Measurements from ENCODE around the gene SLC16A6. TPM values are rescaled to one million over a fixed set of nuclear protein-coding genes. Genes with fewer than 3 reads are reported as not detected.
"Not testable (repeated sequence)": the region's sequence is repeated elsewhere in the genome, so short reads cannot be mapped to it uniquely, and the experiment has no call there.

SLC16A6 gene
- total RNA-seq, 2 donors from 2014 or later: 0.64 to 5.5 TPM

- H3K4me1 Mint-ChIP-seq: peaks cover 21% of the 10 kb centered on the region
- no peaks in the 10 kb centered on the region for H3K27me3 Mint-ChIP-seq
- peak overlapping the region; percentile 58 for H3K27ac Mint-ChIP-seq
- H3K36me3 Mint-ChIP-seq (ENCODE audit: low read depth): no peaks in the 10 kb centered on the region
- H3K9me3 Mint-ChIP-seq: no peaks in the 10 kb centered on the region
- ATAC-seq (replicated peaks): no peak
- peak overlapping the region; percentile 97 for H3K4me3 Mint-ChIP-seq
Observed at GRCh38 chr17:68288804-68289203, 2.1 kb downstream of the SLC16A6 start.

DNA sequence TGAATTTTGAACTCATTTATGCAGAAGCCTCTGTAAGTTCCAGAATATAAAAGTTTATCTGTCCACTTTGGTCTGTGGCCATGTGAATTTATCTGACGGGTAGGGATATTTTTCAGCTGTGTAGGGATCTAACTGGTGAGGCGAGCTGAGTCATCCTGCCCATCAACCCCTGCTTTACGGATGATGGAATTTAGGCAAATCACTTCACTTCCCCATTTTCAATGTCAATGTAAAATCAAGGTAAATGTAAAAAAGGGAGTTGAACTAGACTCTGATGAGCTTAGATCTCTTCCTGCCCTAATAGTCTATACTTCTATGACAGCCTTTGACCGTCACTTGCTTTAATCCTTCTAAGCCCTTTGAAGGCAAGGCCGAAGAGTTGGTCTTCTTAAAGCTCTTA lies 2.6 kb downstream of the SLC16A6 start:
- Mint-ChIP-seq H3K36me3 (ENCODE audit: low read depth) (no peaks in the 10 kb centered on the region), H3K9me3 (no peaks in the 10 kb centered on the region), H3K27me3 (no peaks in the 10 kb centered on the region), H3K27ac (peak overlapping the region; percentile 58), H3K4me1 (peaks cover 21% of the 10 kb centered on the region), H3K4me3 (peak overlapping the region; percentile 97)
- ATAC-seq (replicated peaks): no peak

GRCh38 chr17:68281965-68282364 lies 9.0 kb downstream of the SLC16A6 start:
- not testable (repeated sequence) for H3K4me1 Mint-ChIP-seq; H3K9me3 Mint-ChIP-seq; H3K27me3 Mint-ChIP-seq; H3K4me3 Mint-ChIP-seq; ATAC-seq (replicated peaks)
- Mint-ChIP-seq H3K27ac (peak overlapping the region; percentile 30), H3K36me3 (ENCODE audit: low read depth) (peaks cover 28% of the 10 kb centered on the region)

GRCh38 chr17:68277807-68278206 lies 13.1 kb downstream of the SLC16A6 start:
- no peak for ATAC-seq (replicated peaks)
- H3K36me3 Mint-ChIP-seq (ENCODE audit: low read depth): peaks cover 49% of the 10 kb centered on the region
- H3K27me3 Mint-ChIP-seq: no peaks in the 10 kb centered on the region
- H3K4me3 Mint-ChIP-seq: no peak overlapping the region
- peaks cover 4% of the 10 kb centered on the region for H3K4me1 Mint-ChIP-seq
- H3K9me3 Mint-ChIP-seq: no peaks in the 10 kb centered on the region
- no peak overlapping the region for H3K27ac Mint-ChIP-seq

GRCh38 chr17:68276339-68276738 lies 14.6 kb downstream of the SLC16A6 start:
- H3K4me1 Mint-ChIP-seq: not testable (repeated sequence)

DNA sequence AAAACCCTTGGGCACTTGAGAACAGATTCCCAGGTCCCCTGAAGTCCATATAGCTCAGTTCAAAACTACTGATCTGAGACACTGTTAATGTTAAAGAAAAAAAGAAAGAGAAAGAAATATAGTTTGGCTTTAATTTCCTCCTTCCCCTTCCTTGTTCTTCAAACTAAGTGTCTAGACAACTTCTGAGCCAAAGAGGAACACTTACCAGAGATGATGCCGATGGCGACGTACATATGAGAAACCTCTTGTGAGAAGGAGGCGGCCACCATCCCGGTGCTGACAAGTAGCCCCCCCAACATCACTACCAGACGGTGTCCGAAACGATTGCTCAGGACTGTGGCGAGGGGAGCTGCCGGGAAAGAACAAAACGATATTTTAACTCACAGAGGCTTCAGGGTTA lies 17.2 kb downstream of the SLC16A6 start:
- no peak for ATAC-seq (replicated peaks)
- H3K9me3 Mint-ChIP-seq: no peaks in the 10 kb centered on the region
- H3K4me1 Mint-ChIP-seq: no peaks in the 10 kb centered on the region
- H3K27ac Mint-ChIP-seq: no peak overlapping the region
- no peaks in the 10 kb centered on the region for H3K27me3 Mint-ChIP-seq
- H3K36me3 Mint-ChIP-seq (ENCODE audit: low read depth): peaks cover 64% of the 10 kb centered on the region
- H3K4me3 Mint-ChIP-seq: no peak overlapping the region

More at GRCh38 chr17:68276339-68276738, 14.6 kb downstream of the SLC16A6 start:
- H3K9me3 Mint-ChIP-seq; H3K27ac Mint-ChIP-seq; H3K4me3 Mint-ChIP-seq; ATAC-seq (replicated peaks); H3K27me3 Mint-ChIP-seq: not testable (repeated sequence)
- H3K36me3 Mint-ChIP-seq (ENCODE audit: low read depth): peaks cover 53% of the 10 kb centered on the region

DNA sequence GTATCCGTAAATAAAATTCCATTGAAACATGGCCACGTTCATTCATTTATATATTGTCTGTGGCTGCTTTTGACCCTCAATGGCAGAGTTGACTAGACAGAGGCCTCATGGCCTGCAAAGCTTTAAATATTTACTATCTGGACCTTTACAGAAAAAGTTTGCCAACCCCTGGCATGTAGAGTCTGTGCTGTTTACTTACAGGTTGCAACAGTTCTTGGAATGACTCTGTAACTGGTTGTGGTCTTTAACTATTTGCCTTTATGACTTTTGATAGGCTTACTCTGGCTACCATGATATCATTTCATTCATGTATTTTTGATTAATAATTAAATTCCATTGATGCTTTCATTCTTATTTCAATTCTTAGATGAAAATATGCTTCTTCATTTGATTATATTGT lies 25.1 kb downstream of the SLC16A6 start:
- H3K27ac Mint-ChIP-seq; H3K27me3 Mint-ChIP-seq; H3K4me3 Mint-ChIP-seq; ATAC-seq (replicated peaks); H3K9me3 Mint-ChIP-seq: not testable (repeated sequence)
- H3K36me3 Mint-ChIP-seq (ENCODE audit: low read depth): peaks cover 30% of the 10 kb centered on the region
- H3K4me1 Mint-ChIP-seq: peaks cover 10% of the 10 kb centered on the region

DNA sequence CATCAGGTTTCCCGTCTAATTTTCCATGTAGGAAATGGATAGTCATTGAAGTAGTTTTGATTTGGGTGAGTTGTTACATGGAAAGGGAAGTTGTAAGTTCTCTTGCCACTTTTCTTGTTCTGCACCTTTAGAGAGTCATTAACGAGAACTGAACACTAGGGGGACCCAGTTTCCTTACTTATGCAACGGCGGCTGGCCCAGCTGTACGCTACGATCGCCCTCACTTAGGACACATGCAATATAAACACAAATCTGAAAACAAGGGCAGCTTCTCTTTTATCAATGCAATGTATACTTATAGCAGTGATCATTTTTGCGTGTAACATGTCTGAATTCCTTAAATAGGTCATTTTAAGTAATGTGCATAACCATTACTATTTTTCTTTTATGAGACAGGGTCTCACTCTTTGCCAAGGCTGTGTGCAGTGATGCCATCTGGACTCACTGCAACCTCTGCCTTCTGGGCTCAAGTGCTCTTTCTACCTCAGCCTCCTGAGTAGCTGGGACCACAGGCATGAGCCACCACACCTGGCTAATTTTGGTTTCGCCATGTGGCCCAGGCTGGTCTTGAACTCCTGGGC lies 27.7 kb downstream of the SLC16A6 start:
- H3K27me3 Mint-ChIP-seq; H3K27ac Mint-ChIP-seq; H3K36me3 Mint-ChIP-seq (ENCODE audit: low read depth); H3K9me3 Mint-ChIP-seq: not testable (repeated sequence)
- Mint-ChIP-seq H3K4me1 (peaks cover 18% of the 10 kb centered on the region), H3K4me3 (peak overlapping the region; percentile 29)
- ATAC-seq (replicated peaks): peak; percentile 56

DNA sequence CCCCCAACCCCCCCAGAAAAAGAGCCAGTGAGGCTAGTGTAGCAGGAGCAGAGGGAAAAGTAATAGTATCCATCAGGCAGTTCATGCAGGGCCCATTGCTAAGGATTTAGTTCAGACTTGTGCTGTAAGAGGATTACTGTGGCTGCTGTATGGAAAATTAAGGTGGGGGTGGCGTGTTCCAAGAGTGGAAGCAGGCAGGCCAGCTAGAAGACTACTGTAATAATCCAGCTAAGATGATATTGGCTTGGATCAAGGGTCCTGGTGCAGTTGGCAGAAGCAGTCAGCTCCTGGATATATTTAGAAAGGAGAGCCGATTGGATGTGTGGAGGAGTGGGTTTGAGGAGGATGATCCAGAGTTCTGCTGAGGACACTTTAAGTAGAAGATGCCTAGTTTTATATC lies 28.5 kb downstream of the SLC16A6 start:
- H3K9me3 Mint-ChIP-seq; H3K27ac Mint-ChIP-seq; ATAC-seq (replicated peaks); H3K27me3 Mint-ChIP-seq; H3K4me3 Mint-ChIP-seq: not testable (repeated sequence)
- peaks cover 11% of the 10 kb centered on the region for H3K36me3 Mint-ChIP-seq (ENCODE audit: low read depth)
- peaks cover 24% of the 10 kb centered on the region for H3K4me1 Mint-ChIP-seq

- H3K36me3 Mint-ChIP-seq (ENCODE audit: low read depth): peaks cover 29% of the 10 kb centered on the region
- peak overlapping the region; percentile 77 for H3K4me3 Mint-ChIP-seq
- no peaks in the 10 kb centered on the region for H3K27me3 Mint-ChIP-seq
- peak overlapping the region; percentile 84 for H3K27ac Mint-ChIP-seq
- no peaks in the 10 kb centered on the region for H3K9me3 Mint-ChIP-seq
- no peak for ATAC-seq (replicated peaks)
- peaks cover 42% of the 10 kb centered on the region for H3K4me1 Mint-ChIP-seq
Observed at GRCh38 chr17:68260051-68260762, 30.7 kb downstream of the SLC16A6 start.

DNA sequence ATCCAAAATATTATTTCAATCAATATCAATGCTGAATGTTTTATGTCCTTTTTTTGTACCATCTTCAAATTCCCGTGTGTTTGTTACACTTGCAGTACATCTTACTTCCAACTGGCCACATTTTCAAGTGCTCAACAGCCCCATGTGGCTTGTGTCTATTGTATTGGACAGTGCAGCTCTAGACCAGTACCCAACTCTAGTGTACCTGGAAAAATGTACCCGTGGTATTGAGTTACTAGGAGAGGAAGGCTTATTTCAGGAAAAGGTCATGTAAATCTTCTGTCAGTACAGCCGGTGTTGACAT lies 31.3 kb downstream of the SLC16A6 start:
- H3K9me3 Mint-ChIP-seq; ATAC-seq (replicated peaks); H3K27me3 Mint-ChIP-seq: not testable (repeated sequence)
- H3K36me3 Mint-ChIP-seq (ENCODE audit: low read depth): peaks cover 35% of the 10 kb centered on the region
- H3K4me3 Mint-ChIP-seq: peak overlapping the region; percentile 77
- peak overlapping the region; percentile 84 for H3K27ac Mint-ChIP-seq
- peaks cover 48% of the 10 kb centered on the region for H3K4me1 Mint-ChIP-seq

- H3K27ac Mint-ChIP-seq: peak overlapping the region; percentile 84
- H3K4me3 Mint-ChIP-seq: peak overlapping the region; percentile 77
- not testable (repeated sequence) for H3K9me3 Mint-ChIP-seq, H3K27me3 Mint-ChIP-seq
- H3K4me1 Mint-ChIP-seq: peaks cover 50% of the 10 kb centered on the region
- peak; percentile 86 for ATAC-seq (replicated peaks)
- peaks cover 41% of the 10 kb centered on the region for H3K36me3 Mint-ChIP-seq (ENCODE audit: low read depth)
Observed at GRCh38 chr17:68258890-68259647, 31.9 kb downstream of the SLC16A6 start.

- Mint-ChIP-seq H3K27ac (peak overlapping the region; percentile 88), H3K4me3 (peak overlapping the region; percentile 53), H3K27me3 (no peaks in the 10 kb centered on the region), H3K9me3 (no peaks in the 10 kb centered on the region), H3K36me3 (ENCODE audit: low read depth) (peaks cover 52% of the 10 kb centered on the region), H3K4me1 (peaks cover 53% of the 10 kb centered on the region)
- peak; percentile 47 for ATAC-seq (replicated peaks)
Observed at GRCh38 chr17:68257934-68258333, 33.0 kb downstream of the SLC16A6 start.

DNA sequence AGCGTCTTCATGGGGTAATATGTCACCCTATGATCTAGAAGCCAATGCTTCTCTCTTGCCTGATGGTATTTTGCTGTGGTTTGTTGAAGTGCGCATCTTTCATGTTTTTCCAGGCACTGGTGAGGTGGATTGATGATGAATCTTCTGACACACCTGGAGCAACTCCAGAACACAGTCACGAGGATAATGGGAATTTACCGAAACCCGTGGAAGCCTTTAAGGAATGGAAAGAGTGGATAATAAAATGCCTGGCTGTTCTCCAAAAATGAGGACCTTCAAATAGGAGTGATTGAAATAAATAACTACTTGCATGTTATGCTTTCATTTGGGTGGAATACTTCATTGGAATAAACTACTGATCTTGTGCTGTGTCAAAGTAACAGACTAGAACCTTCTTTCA lies 34.2 kb downstream of the SLC16A6 start:
- H3K4me1 Mint-ChIP-seq: peaks cover 50% of the 10 kb centered on the region
- H3K4me3 Mint-ChIP-seq: peak overlapping the region; percentile 53
- H3K9me3 Mint-ChIP-seq; ATAC-seq (replicated peaks); H3K27me3 Mint-ChIP-seq: not testable (repeated sequence)
- peaks cover 64% of the 10 kb centered on the region for H3K36me3 Mint-ChIP-seq (ENCODE audit: low read depth)
- H3K27ac Mint-ChIP-seq: peak overlapping the region; percentile 52
